Head of caudate nucleus (tissue), 42 donors: ENCODE measurements around the gene DLL1.
"Not testable (repeated sequence)": the region's sequence is repeated elsewhere in the genome, so short reads cannot be mapped to it uniquely, and the experiment has no call there.

Source experiments
- DNase-seq, 42 donors: peaks; one replicate each; pipeline versions ENCODE4 v3.0.0 to v3.0.0-alpha.2; 2020 to 2021; ENCODE audit warnings: mixed read lengths in 7 of 42
- intact Hi-C: fragments of 100-400 bp; cut with DNase I; formaldehyde crosslinking; loops from one replicate; pipeline ENCODE4 v1.15.0; 2022

The DLL1 gene

GRCh38 chr6:170290296-170291128, at the start of gene DLL1:
Gene DLL1, minus strand, starts transcription at chr6:170291078. Its CDS starts 939 bp downstream, at chr6:170290139.
- DNase-seq: peak; percentile 78 to 96 (median 89)
- intact Hi-C loops: loop anchor here (5.0 to 10.0 kb wide), 3 partner anchors 116 to 458 kb away; no protein-coding TSS in a partner anchor

- intact Hi-C loops, DNase-seq: not testable (repeated sequence)
Measured at GRCh38 chr6:170335199-170335598, 44.3 kb upstream of the DLL1 start.

- intact Hi-C loops: no loop called here
- peak in 16 of 42 donors; percentile 6 to 57 (median 30) for DNase-seq
Measured at GRCh38 chr6:170329321-170329720, 38.4 kb upstream of the DLL1 start.

GRCh38 chr6:170317718-170318117, 26.8 kb upstream of the DLL1 start:
- intact Hi-C loops: no loop called here
- no peak for DNase-seq

- intact Hi-C loops: no loop called here
- DNase-seq: no peak
Measured at GRCh38 chr6:170317076-170317475, 26.2 kb upstream of the DLL1 start.

GRCh38 chr6:170316071-170316470, 25.2 kb upstream of the DLL1 start:
- no peak for DNase-seq
- intact Hi-C loops: no loop called here

- DNase-seq: no peak
- intact Hi-C loops: no loop called here
Measured at GRCh38 chr6:170314983-170315382, 24.1 kb upstream of the DLL1 start.

- no peak for DNase-seq
- intact Hi-C loops: no loop called here
Measured at GRCh38 chr6:170313716-170314295, 22.9 kb upstream of the DLL1 start.

GRCh38 chr6:170312876-170313275, 22.0 kb upstream of the DLL1 start:
- DNase-seq: no peak

GRCh38 chr6:170311696-170312095, 20.8 kb upstream of the DLL1 start:
- DNase-seq: no peak
- intact Hi-C loops: no loop called here

More at GRCh38 chr6:170312876-170313275, 22.0 kb upstream of the DLL1 start:
- intact Hi-C loops: no loop called here

- intact Hi-C loops: loop anchor here (10.0 kb wide), 1 partner anchor 216 kb away; no protein-coding TSS in a partner anchor
- no peak for DNase-seq
Measured at GRCh38 chr6:170308761-170309160, 17.9 kb upstream of the DLL1 start.

- intact Hi-C loops: loop anchor here (10.0 kb wide), 1 partner anchor 218 kb away; no protein-coding TSS in a partner anchor
- no peak for DNase-seq
Measured at GRCh38 chr6:170307080-170307545, 16.2 kb upstream of the DLL1 start.

- intact Hi-C loops: loop anchor here (10.0 kb wide), 1 partner anchor 218 kb away; no protein-coding TSS in a partner anchor
- DNase-seq: peak; percentile 92 to 99 (median 98)
Measured at GRCh38 chr6:170306324-170307079, 15.6 kb upstream of the DLL1 start, which contains the start of gene FAM120B. Gene FAM120B, plus strand, starts transcription at chr6:170306758. Its CDS starts 10,633 bp downstream, at chr6:170317391.

GRCh38 chr6:170305805-170306323, 15.0 kb upstream of the DLL1 start:
- intact Hi-C loops: loop anchor here (10.0 kb wide), 1 partner anchor 219 kb away; no protein-coding TSS in a partner anchor
- no peak for DNase-seq

- intact Hi-C loops: loop anchor here (10.0 kb wide), 1 partner anchor 224 kb away; no protein-coding TSS in a partner anchor
- DNase-seq: no peak
Measured at GRCh38 chr6:170301184-170301583, 10.3 kb upstream of the DLL1 start.

- no peak for DNase-seq
- intact Hi-C loops: loop anchor here (10.0 kb wide), 1 partner anchor 124 kb away; no protein-coding TSS in a partner anchor
Measured at GRCh38 chr6:170298688-170299087, 7.8 kb upstream of the DLL1 start.

GRCh38 chr6:170297576-170298330, 6.9 kb upstream of the DLL1 start:
- peak in 8 of 42 donors; percentile 51 to 76 (median 56) for DNase-seq
- intact Hi-C loops: loop anchor here (10.0 kb wide), 1 partner anchor 123 kb away; no protein-coding TSS in a partner anchor
